Embryonic facial prominence (tissue), 1 donor: ENCODE measurements around the gene TEX29.

ENCODE experiments used
- DNase-seq: peaks from one replicate; pipeline ENCODE4 v3.0.0-alpha.2; 2016; ENCODE audit errors: extremely low spot score

Gene TEX29

GRCh38 chr13:111322001-111322915 is 1.8 kb downstream of the TEX29 start:
- no peak for DNase-seq

- DNase-seq, result no peak
Measured at GRCh38 chr13:111322916-111323331, 2.5 kb downstream of the TEX29 start.

- DNase-seq, result no peak
Measured at GRCh38 chr13:111323549-111323948, 3.1 kb downstream of the TEX29 start.

- no peak for DNase-seq
Measured at GRCh38 chr13:111323950-111324651, 3.7 kb downstream of the TEX29 start.

DNA sequence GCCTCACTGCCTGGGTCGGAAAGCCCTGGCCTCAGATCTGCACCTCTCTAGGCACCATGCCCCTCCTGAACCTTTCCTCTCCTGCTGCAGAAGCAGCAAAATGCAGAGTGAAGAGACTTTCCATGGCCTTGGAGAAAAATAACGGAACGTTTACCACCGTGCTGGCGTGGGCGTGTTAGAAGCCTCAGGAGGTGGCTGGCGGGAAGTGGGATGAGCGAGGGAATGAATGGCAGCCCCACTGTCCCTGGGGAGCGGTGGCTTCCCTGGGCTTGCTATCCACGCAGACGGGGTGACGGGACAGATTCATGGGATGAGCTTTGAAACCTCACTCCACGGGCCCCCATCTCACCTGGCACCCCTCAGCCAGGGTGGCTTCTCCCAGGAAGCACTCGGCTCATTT is 4.3 kb downstream of the TEX29 start:
- no peak for DNase-seq

GRCh38 chr13:111325146-111325890 is 4.9 kb downstream of the TEX29 start:
- DNase-seq, result no peak

- no peak for DNase-seq
Measured at GRCh38 chr13:111325941-111326620, 5.6 kb downstream of the TEX29 start.

GRCh38 chr13:111326621-111326965 is 6.2 kb downstream of the TEX29 start:
- DNase-seq, result no peak

- DNase-seq, result no peak
Measured at GRCh38 chr13:111326981-111327642, 6.7 kb downstream of the TEX29 start.

DNA sequence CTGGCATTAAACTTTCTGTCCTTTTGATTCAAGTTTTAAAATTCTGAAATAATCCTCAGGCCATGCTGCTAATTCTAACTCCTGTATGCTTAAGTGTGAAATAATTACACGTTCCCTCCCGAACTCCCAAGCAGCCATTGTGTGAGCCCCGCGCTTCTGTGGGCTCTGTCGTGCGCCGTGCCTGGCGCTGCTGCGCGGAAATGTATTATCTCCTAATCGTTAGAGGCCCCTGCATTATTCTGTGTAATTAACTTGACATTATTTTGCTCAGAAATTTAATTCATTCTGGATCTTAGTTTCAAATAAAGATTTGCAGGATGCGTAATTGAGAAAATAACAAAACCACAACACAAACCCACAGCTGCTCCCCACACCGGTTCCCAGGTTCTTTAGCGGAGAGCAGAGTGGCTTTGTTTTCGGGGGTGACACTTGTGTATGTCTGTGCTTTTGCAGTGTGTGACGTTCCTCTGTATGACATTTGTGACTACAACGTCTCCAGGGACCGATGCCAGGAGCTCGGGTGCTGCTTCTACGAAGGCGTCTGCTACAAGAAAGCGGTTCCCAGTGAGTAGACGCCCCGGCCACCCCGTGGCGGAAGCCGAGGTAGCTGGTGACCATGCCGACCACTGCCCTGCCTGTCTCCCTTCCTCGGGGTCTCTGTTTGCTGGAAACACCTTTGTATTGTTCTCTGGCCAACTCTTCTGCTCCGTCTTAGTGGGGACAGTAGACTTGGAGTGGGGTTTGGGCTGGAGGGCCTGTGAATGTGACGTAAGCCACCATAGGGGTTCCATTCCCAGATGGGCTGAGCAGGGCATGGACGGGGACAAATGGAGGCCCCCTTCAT is 7.5 kb downstream of the TEX29 start:
- no peak for DNase-seq

DNA sequence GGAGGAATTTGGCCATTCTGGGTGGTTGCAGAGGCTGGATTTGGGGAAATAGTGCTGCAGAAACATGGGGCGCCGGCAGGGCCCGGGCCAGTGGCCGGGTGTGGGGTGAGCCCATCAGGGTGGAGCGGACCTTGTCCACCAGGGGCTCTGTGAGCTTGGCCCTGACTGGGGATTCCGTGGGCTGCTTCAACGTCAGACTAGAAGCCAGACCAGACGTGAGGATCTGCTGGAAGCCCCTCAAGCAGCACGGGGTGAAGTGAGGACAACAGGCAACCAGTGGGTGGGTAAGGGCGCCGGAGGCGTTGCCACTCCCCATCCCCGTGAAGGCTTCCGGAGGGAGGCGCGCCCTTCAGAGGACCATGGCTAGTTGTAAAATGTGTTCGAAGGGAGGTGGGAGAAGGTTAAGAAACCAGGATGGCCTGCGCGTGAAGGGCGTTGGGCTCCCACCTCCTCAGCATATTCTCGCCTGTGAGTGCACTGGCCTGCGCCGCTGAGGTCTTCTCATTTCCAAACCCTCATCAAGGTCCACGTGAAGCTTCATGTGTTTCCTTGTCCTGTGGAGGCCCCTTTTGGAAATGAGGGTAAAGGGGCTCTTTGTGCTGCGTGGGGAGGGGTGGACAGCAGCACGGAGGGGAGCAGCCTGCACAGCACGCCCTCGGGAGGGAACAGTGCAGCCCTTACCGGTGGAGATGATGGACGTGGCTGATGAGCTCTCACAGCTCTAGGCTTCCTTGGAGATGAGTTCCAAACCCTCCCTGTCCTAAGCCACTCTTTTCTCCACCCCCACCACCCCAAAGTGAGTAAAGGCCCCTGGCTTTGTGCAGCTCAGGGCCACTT is 8.3 kb downstream of the TEX29 start:
- DNase-seq, result no peak

DNA sequence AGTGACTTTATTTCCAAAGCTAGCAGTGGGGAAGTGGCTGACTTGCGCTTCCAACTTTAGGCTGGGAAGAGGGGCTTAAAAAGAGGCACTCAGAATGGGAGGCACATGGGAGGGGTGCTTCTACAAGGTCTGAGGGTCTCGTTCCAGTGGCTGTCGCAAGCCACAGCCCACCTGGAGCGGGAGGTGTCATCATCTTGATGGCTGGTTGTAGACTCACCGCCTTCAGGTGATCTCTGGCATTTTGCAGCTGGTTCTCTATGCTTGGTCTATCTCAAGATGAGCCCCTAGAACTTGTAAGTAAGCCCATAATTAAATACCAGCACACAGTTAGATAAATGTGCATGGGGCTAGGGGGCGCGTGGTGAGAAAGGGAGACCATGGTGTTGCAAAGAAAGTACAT is 9.2 kb downstream of the TEX29 start:
- DNase-seq, result no peak

DNA sequence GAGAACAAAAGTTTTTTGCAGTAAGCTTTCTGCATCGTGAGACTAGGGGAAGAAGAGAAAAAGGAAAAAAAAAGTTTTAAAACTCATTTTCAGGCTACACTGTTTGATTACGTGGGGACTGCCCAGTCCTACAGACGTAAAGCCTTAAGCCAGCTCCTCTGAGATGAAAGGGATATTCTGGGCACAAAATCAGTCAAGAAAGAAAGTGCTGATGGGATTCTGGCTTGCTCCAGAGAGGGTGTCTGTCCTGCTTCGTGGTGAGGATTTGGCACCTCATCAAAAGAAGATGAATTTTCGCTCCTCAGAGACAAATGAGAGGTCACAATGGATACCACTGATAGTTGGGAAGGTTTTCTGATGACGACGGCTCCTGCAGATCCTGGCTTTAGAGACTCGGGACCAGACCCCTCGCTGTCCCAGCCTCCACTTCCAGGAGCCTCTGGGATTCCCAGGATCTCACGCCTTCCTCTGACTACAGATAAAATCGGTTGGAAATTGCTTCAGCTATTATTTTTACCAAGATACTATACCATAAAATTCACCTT is 9.7 kb downstream of the TEX29 start:
- no peak for DNase-seq

GRCh38 chr13:111335298-111335697 is 14.9 kb downstream of the TEX29 start:
- DNase-seq, result no peak

- DNase-seq, result no peak
Measured at GRCh38 chr13:111336666-111337065, 16.2 kb downstream of the TEX29 start.

GRCh38 chr13:111337206-111337605 is 16.8 kb downstream of the TEX29 start:
- DNase-seq, result no peak

GRCh38 chr13:111337741-111338140 is 17.3 kb downstream of the TEX29 start:
- DNase-seq, result no peak

- DNase-seq, result no peak
Measured at GRCh38 chr13:111338841-111339240, 18.4 kb downstream of the TEX29 start.
